HepG2 (cell line): ENCODE data around the gene NFKBIA. TPM values are rescaled to one million over a fixed set of nuclear protein-coding genes. Genes with fewer than 3 reads are reported as not detected.

Source experiments
- GPBP1L1 ChIP-seq: sonication (generic); formaldehyde crosslinking; IDR thresholded peaks from 2 replicates; pipeline ENCODE4 v1.5.0; 2020; ENCODE audit warnings: mild to moderate bottlenecking, missing genetic modification reagents
- HCFC1 ChIP-seq: fragments of 150-350 bp; IDR thresholded peaks from 2 replicates; pipeline ENCODE4 v1.6.1; 2014; ENCODE audit warnings: low read depth, low read length
- HES4 ChIP-seq: sonication (generic); formaldehyde crosslinking; IDR thresholded peaks from 2 replicates; pipeline ENCODE4 v1.9.0; 2021; ENCODE audit warnings: mild to moderate bottlenecking, missing genetic modification reagents, borderline replicate concordance
- IKZF4 ChIP-seq: sonication (generic); formaldehyde crosslinking; IDR thresholded peaks from 2 replicates; pipeline ENCODE4 v1.5.1; 2020; ENCODE audit warnings: borderline replicate concordance, mild to moderate bottlenecking, low read depth, missing genetic modification reagents; ENCODE audit errors: not compliant biosample characterization
- KLF13 ChIP-seq: sonication (generic); formaldehyde crosslinking; IDR thresholded peaks from 2 replicates; pipeline ENCODE4 v1.4.0; 2020; ENCODE audit warnings: mild to moderate bottlenecking, missing genetic modification reagents
- KMT2A ChIP-seq: sonication (generic); formaldehyde crosslinking; IDR thresholded peaks from 2 replicates; pipeline ENCODE4 v1.4.0; 2020; ENCODE audit warnings: missing genetic modification reagents
- MATR3 ChIP-seq: sonication (generic); formaldehyde crosslinking; IDR thresholded peaks from 2 replicates; pipeline ENCODE4 v1.4.0; 2020; ENCODE audit warnings: missing genetic modification reagents
- MLLT10 ChIP-seq: sonication (generic); formaldehyde crosslinking; IDR thresholded peaks from 2 replicates; pipeline ENCODE4 v1.4.0; 2020; ENCODE audit warnings: missing genetic modification reagents
- MYNN ChIP-seq: sonication (generic); formaldehyde crosslinking; IDR thresholded peaks from 2 replicates; pipeline ENCODE4 v1.4.0; 2020; ENCODE audit warnings: mild to moderate bottlenecking, low read depth, missing genetic modification reagents
- PBX2 ChIP-seq: IDR thresholded peaks from 2 replicates; pipeline ENCODE4 v1.6.1; 2016; ENCODE audit warnings: control low read depth
- REPIN1 ChIP-seq: sonication (generic); formaldehyde crosslinking; IDR thresholded peaks from 2 replicates; pipeline ENCODE4 v1.8.0; 2022; ENCODE audit warnings: missing genetic modification reagents, low read depth, mild to moderate bottlenecking, borderline replicate concordance
- SIN3A ChIP-seq: IDR thresholded peaks from 2 replicates; pipeline ENCODE4 v1.6.1; 2011; ENCODE audit warnings: low read depth, mild to moderate bottlenecking, control low read depth, low read length, borderline replicate concordance
- TEAD3 ChIP-seq: optimal IDR thresholded peaks from 2 replicates; pipeline ENCODE3; 2016; ENCODE audit warnings: borderline replicate concordance
- WIZ ChIP-seq: sonication (generic); formaldehyde crosslinking; IDR thresholded peaks from 2 replicates; pipeline ENCODE4 v1.5.1; 2020; ENCODE audit warnings: mild to moderate bottlenecking, missing genetic modification reagents
- ZBTB8A ChIP-seq: sonication (generic); formaldehyde crosslinking; IDR thresholded peaks from 2 replicates; pipeline ENCODE4 v1.4.0; 2020; ENCODE audit warnings: mild to moderate bottlenecking, low read depth, missing genetic modification reagents, borderline replicate concordance
- ZNF225 ChIP-seq: sonication (generic); formaldehyde crosslinking; IDR thresholded peaks from 2 replicates; pipeline ENCODE4 v1.4.0; 2020; ENCODE audit warnings: mild to moderate bottlenecking, missing genetic modification reagents
- ZNF230 ChIP-seq: sonication (generic); formaldehyde crosslinking; IDR thresholded peaks from 2 replicates; pipeline ENCODE4 v1.4.0; 2020; ENCODE audit warnings: mild to moderate bottlenecking, missing genetic modification reagents
- ZNF331 ChIP-seq: sonication (generic); formaldehyde crosslinking; IDR thresholded peaks from 2 replicates; pipeline ENCODE4 v1.4.0; 2020; ENCODE audit warnings: missing genetic modification reagents
- ZNF333 ChIP-seq: sonication (generic); formaldehyde crosslinking; IDR thresholded peaks from 2 replicates; pipeline ENCODE4 v1.4.0; 2020; ENCODE audit warnings: mild to moderate bottlenecking, missing genetic modification reagents, borderline replicate concordance
- ZNF558 ChIP-seq: sonication (generic); formaldehyde crosslinking; IDR thresholded peaks from 2 replicates; pipeline ENCODE4 v1.9.0; 2022; ENCODE audit warnings: mild to moderate bottlenecking, missing genetic modification reagents, borderline replicate concordance
- ZNF691 ChIP-seq: sonication (generic); formaldehyde crosslinking; IDR thresholded peaks from 2 replicates; pipeline ENCODE4 v1.4.0; 2020; ENCODE audit warnings: missing genetic modification reagents, low read depth, mild to moderate bottlenecking, borderline replicate concordance
- ZNF883 ChIP-seq: sonication (generic); formaldehyde crosslinking; IDR thresholded peaks from 2 replicates; pipeline ENCODE4 v1.5.1; 2020; ENCODE audit warnings: mild to moderate bottlenecking, missing genetic modification reagents; ENCODE audit errors: not compliant biosample characterization
- polyA plus RNA-seq, 8 experiments: library from polyadenylated mRNA; depleted of rRNA in 3 of 8; stranded (reverse) in 7 of 8; unstranded in 1 of 8; fragments of >200 nt; fragmentation: Illumina TruSeq in 4 of 8; extraction: Trizol in 4 of 8; gene quantifications; 2 replicates each; pipeline versions ENCODE4 v1.2.1 to v1.2.3, GENCODE V29; 2011 to 2016; ENCODE audit warnings: low read depth in 4 of 8, missing spikeins in 1 of 8, mixed read lengths in 1 of 8; ENCODE audit not compliant: insufficient read depth in 1 of 8
- total RNA-seq, 5 experiments: library from RNA; depleted of rRNA; stranded (reverse); fragments of >200 nt; fragmentation: Illumina TruSeq; extraction: Trizol; gene quantifications; 2 replicates each; pipeline ENCODE4 v1.2.3, GENCODE V29; 2016; ENCODE audit warnings: low read depth in 1 of 5
- TF ChIP-seq, protein P1 (sequence below): sonication (generic); formaldehyde crosslinking; IDR thresholded peaks from 2 replicates; pipeline ENCODE4 v1.8.1; 2023; ENCODE audit warnings: missing genetic modification reagents, mild to moderate bottlenecking, borderline replicate concordance
- TF ChIP-seq, protein P2 (sequence below): sonication (generic); formaldehyde crosslinking; IDR thresholded peaks from 2 replicates; pipeline ENCODE4 v1.4.0; 2020; ENCODE audit warnings: missing genetic modification reagents, mild to moderate bottlenecking, borderline replicate concordance

The NFKBIA gene
- total and polyA plus RNA-seq, 2 of the 13 experiments (the other 11 are each of a cell fraction or from before 2014, with no cell fraction given) = 197 to 319 TPM

GRCh38 chr14:35390577-35391387 is 13.8 kb downstream of the NFKBIA start (continued):
- TF ChIP-seq ZNF558 (no peak), SIN3A (no peak), PBX2 (no peak), ZBTB8A (CRISPR knock-in tag) (no peak), ZNF333 (CRISPR knock-in tag) (no peak), ZNF225 (CRISPR knock-in tag) (0 out of 2 replicates have a peak, but pooled peaks have one; percentile 35), IKZF4 (CRISPR knock-in tag) (peak; percentile 75), MLLT10 (no peak), TEAD3 (no peak), WIZ (no peak), KMT2A (no peak), ZNF691 (CRISPR knock-in tag) (0 out of 2 replicates have a peak, but pooled peaks have one; percentile 42), HES4 (CRISPR knock-in tag) (0 out of 2 replicates have a peak, but pooled peaks have one; percentile 68), ZNF883 (CRISPR knock-in tag) (peak; percentile 70), ZNF331 (no peak), KLF13 (CRISPR knock-in tag) (0 out of 2 replicates have a peak, but pooled peaks have one; percentile 64), HCFC1 (no peak), ZNF230 (CRISPR knock-in tag) (peak; percentile 60; the same call in 1 of the 2 replicates), REPIN1 (CRISPR knock-in tag) (no peak), MYNN (CRISPR knock-in tag) (no peak), GPBP1L1 (CRISPR knock-in tag) (no peak), MATR3 (CRISPR knock-in tag) (no peak)
- TF ChIP-seq, protein P1, sequence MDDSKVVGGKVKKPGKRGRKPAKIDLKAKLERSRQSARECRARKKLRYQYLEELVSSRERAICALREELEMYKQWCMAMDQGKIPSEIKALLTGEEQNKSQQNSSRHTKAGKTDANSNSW (CRISPR knock-in tag) = no peak
- TF ChIP-seq, protein P2, sequence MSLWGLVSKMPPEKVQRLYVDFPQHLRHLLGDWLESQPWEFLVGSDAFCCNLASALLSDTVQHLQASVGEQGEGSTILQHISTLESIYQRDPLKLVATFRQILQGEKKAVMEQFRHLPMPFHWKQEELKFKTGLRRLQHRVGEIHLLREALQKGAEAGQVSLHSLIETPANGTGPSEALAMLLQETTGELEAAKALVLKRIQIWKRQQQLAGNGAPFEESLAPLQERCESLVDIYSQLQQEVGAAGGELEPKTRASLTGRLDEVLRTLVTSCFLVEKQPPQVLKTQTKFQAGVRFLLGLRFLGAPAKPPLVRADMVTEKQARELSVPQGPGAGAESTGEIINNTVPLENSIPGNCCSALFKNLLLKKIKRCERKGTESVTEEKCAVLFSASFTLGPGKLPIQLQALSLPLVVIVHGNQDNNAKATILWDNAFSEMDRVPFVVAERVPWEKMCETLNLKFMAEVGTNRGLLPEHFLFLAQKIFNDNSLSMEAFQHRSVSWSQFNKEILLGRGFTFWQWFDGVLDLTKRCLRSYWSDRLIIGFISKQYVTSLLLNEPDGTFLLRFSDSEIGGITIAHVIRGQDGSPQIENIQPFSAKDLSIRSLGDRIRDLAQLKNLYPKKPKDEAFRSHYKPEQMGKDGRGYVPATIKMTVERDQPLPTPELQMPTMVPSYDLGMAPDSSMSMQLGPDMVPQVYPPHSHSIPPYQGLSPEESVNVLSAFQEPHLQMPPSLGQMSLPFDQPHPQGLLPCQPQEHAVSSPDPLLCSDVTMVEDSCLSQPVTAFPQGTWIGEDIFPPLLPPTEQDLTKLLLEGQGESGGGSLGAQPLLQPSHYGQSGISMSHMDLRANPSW (CRISPR knock-in tag) = no peak
